Activated T-helper 1 cell treated with Interleukin-2 at 50 U/mL for 16 hours (primary cell): Measurements from ENCODE around the gene COPS6.

Experiments
- DNase-seq: peaks from one replicate; pipeline ENCODE4 v3.0.0-alpha.2; 2020; ENCODE audit warnings: low read depth

The COPS6 gene

GRCh38 chr7:100079024-100079560 lies 9.7 kb upstream of the COPS6 start:
- DNase-seq = no peak

GRCh38 chr7:100080907-100081534 lies 7.7 kb upstream of the COPS6 start:
- no peak for DNase-seq

- peak; percentile 96 for DNase-seq
Measured at GRCh38 chr7:100081535-100082102, 7.2 kb upstream of the COPS6 start, which contains the start of gene ZNF3. TSS of gene ZNF3 (minus strand) at chr7:100081723. CDS start at chr7:100077357, 4,366 bp downstream.

GRCh38 chr7:100082978-100083377 lies 5.8 kb upstream of the COPS6 start:
- DNase-seq = no peak

GRCh38 chr7:100085515-100085914 lies 3.3 kb upstream of the COPS6 start:
- DNase-seq = no peak

- DNase-seq = no peak
Measured at GRCh38 chr7:100087055-100087750, 1.6 kb upstream of the COPS6 start.

- DNase-seq = no peak
Measured at GRCh38 chr7:100088095-100088620, 611 bp upstream of the COPS6 start.

GRCh38 chr7:100089458-100090196 lies 858 bp downstream of the COPS6 start:
- DNase-seq = no peak

- no peak for DNase-seq
Measured at GRCh38 chr7:100090527-100091410, 2.0 kb downstream of the COPS6 start.

GRCh38 chr7:100091411-100092181 lies 2.8 kb downstream of the COPS6 start:
- DNase-seq = no peak

GRCh38 chr7:100093054-100093453 lies 4.3 kb downstream of the COPS6 start:
- DNase-seq = no peak

GRCh38 chr7:100093498-100093897 lies 4.7 kb downstream of the COPS6 start:
- no peak for DNase-seq

- no peak for DNase-seq
Measured at GRCh38 chr7:100093925-100094486, 5.2 kb downstream of the COPS6 start.

- DNase-seq = no peak
Measured at GRCh38 chr7:100095289-100095688, 6.5 kb downstream of the COPS6 start.

- no peak for DNase-seq
Measured at GRCh38 chr7:100095704-100096103, 6.9 kb downstream of the COPS6 start.

GRCh38 chr7:100098913-100099312 lies 10.1 kb downstream of the COPS6 start:
- DNase-seq = no peak

GRCh38 chr7:100099452-100099851 lies 10.7 kb downstream of the COPS6 start:
- no peak for DNase-seq

GRCh38 chr7:100100420-100101015 lies 11.7 kb downstream of the COPS6 start:
- peak; percentile 79 for DNase-seq

- peak; percentile 93 for DNase-seq
Measured at GRCh38 chr7:100101016-100101862, 12.5 kb downstream of the COPS6 start, which contains the start of the genes AP4M1 and MCM7. TSS of gene AP4M1 (plus strand) at chr7:100101643. CDS start at chr7:100101715, 72 bp downstream. TSS of gene MCM7 (minus strand) at chr7:100101397. CDS start at chr7:100101294, 103 bp downstream.
